LNCaP clone FGC (cell line): ENCODE results near the gene ENTPD3.

ENCODE experiments used
- DNase-seq: peaks from one replicate; pipeline ENCODE4 v3.0.0-alpha.2; 2011; ENCODE audit warnings: low read depth
- H3K4me3 ChIP-seq: 2 replicates; pipeline ENCODE4 v1.5.1; 2011; ENCODE audit warnings: mild to moderate bottlenecking, low read depth, low read length, control low read depth
- CTCF ChIP-seq: IDR thresholded peaks from 2 replicates; pipeline ENCODE4 v1.5.1; 2012; ENCODE audit warnings: mild to moderate bottlenecking; ENCODE audit not compliant: control insufficient read depth, insufficient read depth; ENCODE audit errors: extremely low read depth

ENTPD3 gene

GRCh38 chr3:40363674-40364073 lies 23.3 kb upstream of the ENTPD3 start:
- DNase-seq, result peak; percentile 40
- no peak overlapping the region for H3K4me3 ChIP-seq
- TF ChIP-seq CTCF, result no peak

- H3K4me3 ChIP-seq, result no peak overlapping the region
- TF ChIP-seq CTCF, result no peak
- DNase-seq, result no peak
These were observed 20.5 kb upstream of the ENTPD3 start for GRCh38 chr3:40366203-40367162.

DNA sequence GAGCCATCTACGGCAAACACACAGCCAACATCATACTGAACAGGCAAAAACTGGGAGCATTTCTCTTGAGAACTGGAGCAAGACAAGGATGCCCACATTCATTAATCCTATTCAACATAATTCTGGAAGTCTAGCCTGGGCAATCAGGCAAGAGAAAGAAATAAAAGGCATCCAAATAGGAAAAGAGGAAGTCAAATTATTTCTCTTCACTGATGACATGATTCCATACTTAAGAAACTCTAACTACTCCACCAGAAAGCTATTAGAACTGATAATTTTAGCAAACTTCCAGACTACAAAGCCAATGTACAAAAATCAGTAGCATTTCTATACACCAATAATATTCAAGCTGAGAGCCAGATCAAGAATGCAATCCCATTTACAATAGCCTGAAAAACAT lies 17.3 kb upstream of the ENTPD3 start:
- H3K4me3 ChIP-seq, result no peak overlapping the region
- DNase-seq, result no peak
- TF ChIP-seq CTCF, result no peak

DNA sequence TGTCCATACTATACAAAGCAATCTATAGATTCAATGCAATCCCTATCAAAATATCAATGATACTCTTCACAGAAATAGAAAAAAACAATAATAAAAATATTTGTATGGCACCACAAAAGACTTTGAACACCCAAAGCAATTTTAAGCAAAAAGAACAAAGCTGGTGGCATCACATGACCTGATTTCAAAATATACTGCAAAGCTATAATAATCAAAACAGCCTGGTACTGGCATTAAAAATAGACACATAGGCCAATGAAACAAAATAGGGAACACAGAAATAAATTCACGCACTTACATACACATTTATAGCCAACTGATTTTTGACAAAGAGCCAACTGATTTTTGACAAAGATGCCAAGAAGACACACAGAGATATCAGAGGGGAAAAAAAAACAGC lies 9.2 kb upstream of the ENTPD3 start:
- DNase-seq, result no peak

DNA sequence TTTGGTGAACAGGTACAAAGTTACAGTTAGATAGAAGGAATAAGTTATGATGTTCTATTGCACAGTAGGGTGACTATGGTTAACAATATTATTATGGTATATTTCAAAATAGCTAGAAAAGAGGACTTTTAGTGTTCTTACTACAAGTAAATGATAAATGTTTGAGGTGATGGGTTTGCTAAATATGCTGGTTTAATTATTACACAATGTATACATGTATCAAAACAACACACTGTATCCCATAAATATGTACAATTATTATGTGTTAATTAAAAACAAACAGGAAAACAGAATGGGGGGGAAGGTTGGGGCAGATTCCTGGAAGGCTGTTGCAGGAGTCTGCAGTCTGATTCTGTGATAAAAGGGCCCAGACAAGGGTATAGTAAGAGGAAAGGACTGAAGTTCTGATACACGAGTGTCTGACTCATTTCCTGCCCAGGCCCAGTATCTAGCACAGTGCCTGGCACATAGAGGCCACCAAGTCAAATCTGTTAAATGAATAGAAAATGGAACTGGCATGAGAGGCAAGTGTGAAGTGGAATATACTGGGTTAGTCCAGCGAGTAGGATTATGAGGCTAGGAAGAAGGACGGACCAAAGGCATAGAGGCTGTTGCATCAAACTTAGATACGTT lies 7.2 kb upstream of the ENTPD3 start:
- DNase-seq, result no peak
- H3K4me3 ChIP-seq, result no peak overlapping the region
- no peak for TF ChIP-seq CTCF

More for the DNA sequence above, 9.2 kb upstream of the ENTPD3 start:
- no peak for TF ChIP-seq CTCF
- H3K4me3 ChIP-seq, result no peak overlapping the region

DNA sequence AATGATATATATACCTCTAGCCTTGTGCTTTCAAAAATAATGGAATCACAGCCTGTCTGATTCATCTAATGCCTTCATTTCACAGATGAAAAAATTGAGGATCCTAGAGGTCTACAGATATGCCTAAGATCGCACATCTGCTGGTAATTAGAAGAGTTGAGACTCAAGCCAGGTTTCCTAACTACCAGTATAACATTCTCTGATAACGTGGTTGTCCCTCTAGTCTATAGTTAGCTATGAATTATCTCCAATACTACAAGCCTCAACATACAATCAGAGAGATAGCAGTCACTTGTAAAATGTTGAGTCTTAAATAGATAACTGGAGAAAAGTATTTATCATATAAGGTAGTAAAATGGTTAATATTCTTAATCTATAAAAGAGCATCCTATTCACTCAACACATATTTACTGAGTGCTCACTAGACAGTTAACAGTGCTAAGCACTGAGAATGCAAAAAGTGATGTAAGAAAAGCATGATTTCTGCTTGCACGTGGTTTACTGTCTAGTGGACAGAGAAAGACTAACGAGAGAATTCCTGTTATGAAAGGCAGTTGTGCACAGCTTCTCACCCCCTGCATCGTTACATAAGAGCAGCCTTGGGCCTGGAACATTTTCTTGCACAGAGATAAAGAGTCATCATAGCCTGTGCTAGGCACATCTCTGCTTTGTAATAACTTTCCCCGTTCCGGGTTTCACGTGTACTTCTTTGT lies 4.9 kb upstream of the ENTPD3 start:
- TF ChIP-seq CTCF, result no peak
- DNase-seq, result no peak
- no peak overlapping the region for H3K4me3 ChIP-seq
